ENCODE results near the gene XPO6.

DNA sequence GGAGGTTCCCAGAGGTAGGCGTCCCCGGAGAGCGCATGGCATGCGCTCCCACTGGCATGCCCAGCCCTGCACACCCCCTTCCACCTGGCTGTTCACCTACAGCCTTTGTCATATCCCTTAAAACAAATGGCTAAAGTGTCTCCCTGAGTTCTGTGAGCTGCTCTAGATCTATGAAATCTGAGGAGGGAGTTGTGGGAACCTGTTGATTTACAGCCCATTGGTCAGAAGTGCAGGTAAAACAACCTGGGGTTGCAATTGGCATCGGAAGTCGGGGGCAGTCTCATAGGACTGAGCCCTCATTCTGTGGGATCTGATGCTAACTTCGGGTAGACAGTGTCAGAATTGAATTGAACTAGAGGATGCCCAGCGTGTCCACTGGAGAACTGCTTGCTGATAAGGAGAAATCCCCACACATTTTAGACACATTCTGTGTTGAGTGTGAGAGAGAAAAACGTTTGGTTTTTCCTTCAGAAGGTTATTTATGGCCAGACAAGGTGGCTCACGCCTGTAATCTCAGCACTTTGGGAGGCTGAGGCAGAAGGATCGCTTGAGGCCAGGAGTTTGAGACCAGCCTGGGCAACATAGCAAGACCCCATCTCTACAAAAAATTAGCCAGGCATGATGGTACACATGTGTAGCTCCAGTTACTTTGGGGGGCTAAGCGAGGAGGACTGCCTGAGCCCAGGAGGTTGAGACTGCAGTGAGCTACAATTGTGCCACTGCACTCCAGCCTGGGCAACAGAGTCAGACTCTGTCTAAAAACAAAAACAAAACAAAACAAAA is 126.2 kb downstream of the XPO6 start:
- TF ChIP-seq GATA2 (IDR thresholded peaks at IDR 0.05; ENCODE audit: low read depth, low read length) (no peak), GATA3 (IDR thresholded peaks at IDR 0.05; ENCODE audit: low read depth, low read length) (no peak)
